Activated CD8-positive, alpha-beta T cell treated with anti-CD3 and anti-CD28 coated beads for 36 hours (primary cell): Measurements from ENCODE around the gene RBFOX2. TPM values are rescaled to one million over a fixed set of nuclear protein-coding genes. Genes with fewer than 3 reads are reported as not detected.

Experiments
- ATAC-seq: fragments of 200-7000 bp; cut with Tn5 transposase; one replicate; pipeline ENCODE4 v1.10.0; 2021; ENCODE audit warnings: mild to moderate bottlenecking, moderate library complexity
- CTCF ChIA-PET: fragments of 350-600 bp; sonication (Branson Sonifier 250); formaldehyde crosslinking; loops from one replicate; lab custom pipeline; 2021; ENCODE audit warnings: antibody characterized with exemption; lab: Charles Lee
- POLR2A ChIA-PET: fragments of 350-600 bp; sonication (Branson Sonifier 250); formaldehyde crosslinking; loops from one replicate; lab custom pipeline; 2021; ENCODE audit warnings: antibody characterized with exemption; lab: Charles Lee
- DNase-seq: peaks from one replicate; pipeline ENCODE4 v3.0.0-alpha.2; 2020
- H3K27ac Mint-ChIP-seq: one replicate; pipeline ENCODE4 v1.8.0; 2021; ENCODE audit warnings: mild to moderate bottlenecking, mixed read lengths
- H3K27me3 Mint-ChIP-seq: one replicate; pipeline ENCODE4 v1.8.0; 2021; ENCODE audit warnings: mixed read lengths
- H3K36me3 Mint-ChIP-seq: one replicate; pipeline ENCODE4 v1.8.0; 2021; ENCODE audit warnings: low read depth, mixed read lengths
- H3K4me1 Mint-ChIP-seq: one replicate; pipeline ENCODE4 v1.8.0; 2021; ENCODE audit warnings: low read depth, mixed read lengths
- H3K4me3 Mint-ChIP-seq: one replicate; pipeline ENCODE4 v1.8.0; 2021; ENCODE audit warnings: mild to moderate bottlenecking, moderate library complexity, mixed read lengths
- H3K9me3 Mint-ChIP-seq: one replicate; pipeline ENCODE4 v1.8.0; 2021; ENCODE audit warnings: mixed read lengths
- intact Hi-C: fragments of 100-400 bp; cut with micrococcal nuclease; formaldehyde crosslinking; loops from one replicate; pipeline ENCODE4 v1.10.0; 2022
- total RNA-seq, 2 experiments: library from RNA; stranded (reverse); gene quantifications; one replicate each; pipeline ENCODE4 v1.2.3, GENCODE V29; 2021
- TF ChIP-seq, protein P1 (sequence below): fragments of 200-600 bp; IDR thresholded peaks from one replicate; pipeline ENCODE4 v1.8.0; 2022; ENCODE audit warnings: antibody characterized with exemption, mild to moderate bottlenecking

RBFOX2 gene
- total RNA-seq, 2 experiments from 2014 or later: 3.1 to 3.3 TPM

DNA sequence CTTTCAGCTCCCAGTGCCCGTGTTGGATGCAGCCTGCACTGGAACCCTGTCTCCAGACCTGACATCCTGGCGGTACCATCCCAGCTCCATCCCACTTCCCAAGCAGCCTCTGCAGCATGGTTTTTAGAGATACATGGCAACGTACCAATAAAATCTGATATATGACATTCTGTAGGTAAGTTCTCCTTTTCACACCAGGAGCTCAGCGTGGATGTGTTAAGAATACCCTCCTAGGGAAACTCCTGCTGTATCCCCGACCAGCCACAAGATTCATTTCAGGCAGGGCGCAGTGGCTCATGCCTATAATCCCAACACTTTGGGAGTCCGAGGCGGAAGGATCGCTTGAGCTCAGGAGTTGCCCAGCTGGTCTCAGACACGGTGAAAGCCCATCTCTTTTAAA, 295.6 kb downstream of the RBFOX2 start:
- H3K4me3 Mint-ChIP-seq: no peak overlapping the region
- intact Hi-C loops: no loop called here
- H3K36me3 Mint-ChIP-seq: no peaks in the 10 kb centered on the region
- ChIA-PET CTCF (no interaction called here), POLR2A (no interaction called here)
- H3K27me3 Mint-ChIP-seq: no peaks in the 10 kb centered on the region
- no peaks in the 10 kb centered on the region for H3K4me1 Mint-ChIP-seq
- H3K27ac Mint-ChIP-seq: no peak overlapping the region
- TF ChIP-seq, protein P1, sequence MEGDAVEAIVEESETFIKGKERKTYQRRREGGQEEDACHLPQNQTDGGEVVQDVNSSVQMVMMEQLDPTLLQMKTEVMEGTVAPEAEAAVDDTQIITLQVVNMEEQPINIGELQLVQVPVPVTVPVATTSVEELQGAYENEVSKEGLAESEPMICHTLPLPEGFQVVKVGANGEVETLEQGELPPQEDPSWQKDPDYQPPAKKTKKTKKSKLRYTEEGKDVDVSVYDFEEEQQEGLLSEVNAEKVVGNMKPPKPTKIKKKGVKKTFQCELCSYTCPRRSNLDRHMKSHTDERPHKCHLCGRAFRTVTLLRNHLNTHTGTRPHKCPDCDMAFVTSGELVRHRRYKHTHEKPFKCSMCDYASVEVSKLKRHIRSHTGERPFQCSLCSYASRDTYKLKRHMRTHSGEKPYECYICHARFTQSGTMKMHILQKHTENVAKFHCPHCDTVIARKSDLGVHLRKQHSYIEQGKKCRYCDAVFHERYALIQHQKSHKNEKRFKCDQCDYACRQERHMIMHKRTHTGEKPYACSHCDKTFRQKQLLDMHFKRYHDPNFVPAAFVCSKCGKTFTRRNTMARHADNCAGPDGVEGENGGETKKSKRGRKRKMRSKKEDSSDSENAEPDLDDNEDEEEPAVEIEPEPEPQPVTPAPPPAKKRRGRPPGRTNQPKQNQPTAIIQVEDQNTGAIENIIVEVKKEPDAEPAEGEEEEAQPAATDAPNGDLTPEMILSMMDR: no peak
- no peak for ATAC-seq
- no peak for DNase-seq
- H3K9me3 Mint-ChIP-seq: no peaks in the 10 kb centered on the region

- ATAC-seq: no peak
- intact Hi-C loops: no loop called here
- no peaks in the 10 kb centered on the region for H3K9me3 Mint-ChIP-seq
- ChIA-PET POLR2A (no interaction called here), CTCF (no interaction called here)
- TF ChIP-seq, protein P1: no peak
- H3K36me3 Mint-ChIP-seq: no peaks in the 10 kb centered on the region
- no peak for DNase-seq
- H3K27ac Mint-ChIP-seq: no peak overlapping the region
- H3K27me3 Mint-ChIP-seq: no peaks in the 10 kb centered on the region
- H3K4me3 Mint-ChIP-seq: no peak overlapping the region
- no peaks in the 10 kb centered on the region for H3K4me1 Mint-ChIP-seq
Measured at GRCh38 chr22:35732116-35732515, 296.5 kb downstream of the RBFOX2 start.

- TF ChIP-seq, protein P1: no peak
- CTCF ChIA-PET: no interaction called here
Measured at GRCh38 chr22:35731321-35731720, 297.3 kb downstream of the RBFOX2 start.

GRCh38 chr22:35729309-35729698, 299.3 kb downstream of the RBFOX2 start:
- H3K4me1 Mint-ChIP-seq: no peaks in the 10 kb centered on the region
- H3K27me3 Mint-ChIP-seq: no peaks in the 10 kb centered on the region
- TF ChIP-seq, protein P1: no peak
- ChIA-PET CTCF (no interaction called here), POLR2A (no interaction called here)
- intact Hi-C loops: no loop called here
- no peaks in the 10 kb centered on the region for H3K9me3 Mint-ChIP-seq
- H3K27ac Mint-ChIP-seq: no peak overlapping the region
- H3K36me3 Mint-ChIP-seq: no peaks in the 10 kb centered on the region
- DNase-seq: no peak
- no peak overlapping the region for H3K4me3 Mint-ChIP-seq
- no peak for ATAC-seq

More at GRCh38 chr22:35731321-35731720, 297.3 kb downstream of the RBFOX2 start:
- POLR2A ChIA-PET: no interaction called here
- Mint-ChIP-seq H3K4me3 (no peak overlapping the region), H3K27me3 (no peaks in the 10 kb centered on the region), H3K27ac (no peak overlapping the region), H3K9me3 (no peaks in the 10 kb centered on the region), H3K4me1 (no peaks in the 10 kb centered on the region), H3K36me3 (no peaks in the 10 kb centered on the region)
- DNase-seq: no peak
- ATAC-seq: no peak
- intact Hi-C loops: no loop called here

GRCh38 chr22:35728639-35729308, 299.9 kb downstream of the RBFOX2 start:
- Mint-ChIP-seq H3K9me3 (no peaks in the 10 kb centered on the region), H3K4me1 (no peaks in the 10 kb centered on the region), H3K36me3 (no peaks in the 10 kb centered on the region), H3K27me3 (no peaks in the 10 kb centered on the region), H3K27ac (no peak overlapping the region), H3K4me3 (no peak overlapping the region)
- ChIA-PET POLR2A (interaction anchor here (0.6 kb wide), 1 partner anchor 92 kb away, joined by 3 read pairs; no protein-coding TSS in a partner anchor), CTCF (no interaction called here)
- TF ChIP-seq, protein P1: no peak
- intact Hi-C loops: no loop called here
- ATAC-seq (no peak), DNase-seq (no peak)
